GM21717 (cell line): ENCODE data around the gene METTL8.

Experiments used
- ATAC-seq: cut with Tn5 transposase; IDR thresholded peaks from one replicate; pipeline ENCODE4 v1.9.1; 2021; ENCODE audit warnings: mild to moderate bottlenecking, moderate library complexity; ENCODE audit not compliant: unreplicated experiment

Gene METTL8

GRCh38 chr2:171267855-171268629 is 165.7 kb downstream of the METTL8 start:
- no peak for ATAC-seq
